ENCODE measurements around the gene RGPD5.
"Not testable (repeated sequence)": the region's sequence is repeated elsewhere in the genome, so short reads cannot be mapped to it uniquely, and the experiment has no call there.

RGPD5 gene

GRCh38 chr2:109794074-109794737 lies at the start of gene RGPD5:
Gene RGPD5 (plus strand): TSS chr2:109794305. CDS start chr2:109794466, 161 bp downstream.
- not testable (repeated sequence) for DNase-seq

DNA sequence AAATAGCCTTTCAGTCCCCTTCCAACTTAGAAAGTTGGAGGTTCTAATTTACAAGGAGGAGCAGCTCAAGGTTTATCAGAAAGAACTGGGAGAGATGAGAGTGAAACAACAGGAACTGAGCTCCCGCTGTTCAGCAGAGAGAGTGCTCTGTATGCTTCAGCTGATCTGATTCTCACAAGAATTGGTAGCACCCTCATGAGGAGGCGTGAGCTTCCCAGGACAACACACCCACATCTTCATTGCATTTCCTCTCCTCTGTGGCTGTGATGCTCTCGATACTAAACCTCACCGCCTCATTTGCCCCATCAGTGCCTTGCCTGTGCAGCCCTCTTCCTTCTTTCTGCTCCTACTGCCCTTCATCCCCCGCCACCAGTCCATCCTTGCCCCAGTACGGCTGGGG lies 42.5 kb upstream of the RGPD5 start:
- not testable (repeated sequence) for DNase-seq

DNA sequence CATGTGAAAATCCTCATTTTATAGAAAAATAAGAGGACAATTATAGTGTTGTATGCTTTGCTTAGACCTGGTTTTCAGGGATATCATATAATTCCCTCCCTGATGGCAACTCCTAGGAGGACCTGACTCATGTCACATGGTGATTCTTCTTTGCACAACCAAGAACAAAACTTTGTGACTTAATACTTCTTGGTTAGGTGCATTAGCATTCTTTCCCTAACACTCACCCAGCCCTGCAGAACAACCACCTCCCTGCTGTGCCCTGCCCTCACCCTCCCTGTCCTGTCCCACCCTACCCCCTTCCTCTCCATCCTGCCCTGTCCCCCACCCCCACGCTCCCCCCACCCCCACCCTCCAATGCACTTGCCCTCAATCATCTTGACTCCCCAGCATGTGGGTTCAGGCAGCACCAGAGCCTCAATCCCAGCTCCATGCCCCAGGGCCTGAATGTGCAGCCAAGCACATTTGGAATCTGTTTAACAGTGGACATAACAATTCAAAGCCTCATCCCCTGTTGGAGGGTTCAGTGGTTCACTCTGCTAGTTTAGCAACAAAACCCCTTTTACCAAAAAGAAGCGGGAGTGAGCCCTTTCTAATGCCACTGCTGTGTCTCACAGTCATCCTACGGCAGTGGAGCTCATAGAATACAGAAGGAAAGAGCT lies 36.8 kb upstream of the RGPD5 start:
- DNase-seq = not testable (repeated sequence)

DNA sequence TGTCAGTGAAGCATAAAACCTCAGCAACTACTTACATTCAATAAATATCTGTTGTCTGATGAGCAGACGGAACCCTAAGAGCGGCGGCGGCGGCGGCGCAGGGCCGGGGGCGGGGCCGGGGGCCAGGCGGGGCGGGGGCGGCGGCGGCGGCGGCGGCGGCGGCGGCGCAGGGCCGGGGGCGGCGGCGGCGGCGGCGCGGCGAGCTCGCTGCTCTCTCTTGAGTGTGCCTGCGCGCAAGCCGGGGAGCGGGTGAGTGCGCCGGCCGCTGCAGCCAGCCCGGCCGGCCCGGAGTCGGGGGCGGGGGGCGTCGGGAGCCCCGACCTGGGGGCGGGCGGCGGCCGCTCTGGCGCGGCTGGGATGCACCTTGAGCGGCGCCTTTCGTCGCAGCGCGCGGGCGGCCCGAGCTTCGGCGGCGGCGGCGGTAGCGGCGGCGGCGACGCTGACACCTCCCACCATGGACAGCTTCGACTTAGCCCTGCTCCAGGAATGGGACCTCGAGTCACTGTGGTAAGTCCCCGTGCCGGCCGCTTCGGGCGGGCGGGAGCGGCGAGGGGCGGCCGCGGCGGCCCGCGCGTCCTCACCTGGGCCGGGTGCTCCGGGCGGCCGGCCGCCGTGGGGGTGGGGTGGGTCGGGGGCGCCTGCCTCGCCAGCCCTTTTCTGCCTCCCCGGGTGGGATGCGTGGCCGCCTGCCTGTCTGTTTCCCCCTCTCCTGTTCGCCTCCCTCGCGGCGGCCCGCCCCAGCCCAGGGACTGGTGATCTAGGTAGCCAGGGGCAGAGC lies 33.7 kb upstream of the RGPD5 start:
- not testable (repeated sequence) for DNase-seq

DNA sequence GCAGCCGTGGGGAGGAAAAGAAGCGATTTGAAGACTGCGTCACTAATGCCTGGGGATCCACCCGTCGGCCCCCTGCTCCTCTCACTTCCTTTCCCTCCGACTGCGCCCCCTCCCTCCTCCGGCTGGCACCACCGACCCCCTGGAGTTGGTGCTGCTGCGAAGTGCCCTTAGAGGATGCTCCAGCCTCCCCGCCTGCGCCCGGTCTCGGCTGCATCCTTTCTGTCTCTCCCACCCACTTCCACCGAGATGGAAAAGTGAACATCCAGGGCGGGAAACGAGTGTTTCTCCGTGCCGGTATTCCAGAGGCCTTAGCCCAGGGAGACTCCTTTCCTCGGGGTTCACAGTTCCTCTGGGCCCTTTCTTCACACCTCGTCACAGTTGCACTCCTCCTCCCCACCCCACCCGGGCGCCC lies 33.1 kb upstream of the RGPD5 start:
- DNase-seq = not testable (repeated sequence)

- DNase-seq = not testable (repeated sequence)
These were observed 32.1 kb upstream of the RGPD5 start for GRCh38 chr2:109761976-109762375.

DNA sequence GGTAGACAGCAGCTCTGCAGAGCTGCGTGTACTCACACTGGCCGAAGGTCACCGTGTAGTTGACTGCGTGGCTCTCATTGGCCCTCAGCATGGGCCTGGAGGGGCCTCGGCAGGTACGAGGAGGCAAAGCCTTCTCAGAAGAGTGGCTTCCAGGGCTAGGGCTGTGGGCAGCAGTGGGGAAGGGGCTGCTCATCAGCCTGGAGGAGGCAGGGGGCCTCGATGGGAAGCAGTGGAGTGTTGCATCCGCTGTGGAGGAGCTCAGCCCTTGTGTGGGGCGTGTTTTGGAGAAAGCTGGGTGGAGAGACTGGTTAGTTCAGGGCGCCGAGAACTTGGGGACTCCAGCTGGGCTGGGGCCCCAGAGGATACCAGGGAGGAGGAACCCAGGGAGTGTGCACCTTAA lies 28.0 kb upstream of the RGPD5 start:
- DNase-seq = not testable (repeated sequence)

- not testable (repeated sequence) for DNase-seq
These were observed 27.1 kb upstream of the RGPD5 start for GRCh38 chr2:109766886-109767578.

DNA sequence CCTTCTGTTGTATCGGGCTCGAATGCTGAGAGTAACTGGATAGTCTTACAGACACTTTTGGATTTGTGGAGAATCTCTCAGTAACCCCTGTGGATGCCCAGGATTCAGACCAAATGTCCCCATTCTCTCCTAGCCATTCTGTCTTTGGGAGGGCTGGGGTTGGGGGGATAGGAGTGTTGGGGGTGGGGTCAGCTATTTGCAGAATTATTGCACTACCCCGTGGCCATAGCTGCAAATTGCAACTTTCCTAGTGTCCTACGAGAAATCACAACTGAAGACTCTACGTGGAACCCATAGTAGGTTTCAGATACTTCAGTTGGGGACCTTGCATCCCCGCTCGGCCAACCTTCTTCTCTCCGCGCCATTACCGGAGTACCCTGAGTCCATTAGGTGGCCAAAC lies 25.2 kb upstream of the RGPD5 start:
- not testable (repeated sequence) for DNase-seq

GRCh38 chr2:109779118-109779517 lies 15.0 kb upstream of the RGPD5 start:
- not testable (repeated sequence) for DNase-seq

- DNase-seq = not testable (repeated sequence)
These were observed 12.8 kb upstream of the RGPD5 start for GRCh38 chr2:109781147-109781816.

- not testable (repeated sequence) for DNase-seq
These were observed 11.6 kb upstream of the RGPD5 start for GRCh38 chr2:109782446-109782993.

GRCh38 chr2:109791530-109792279 lies 2.4 kb upstream of the RGPD5 start:
- DNase-seq = not testable (repeated sequence)

DNA sequence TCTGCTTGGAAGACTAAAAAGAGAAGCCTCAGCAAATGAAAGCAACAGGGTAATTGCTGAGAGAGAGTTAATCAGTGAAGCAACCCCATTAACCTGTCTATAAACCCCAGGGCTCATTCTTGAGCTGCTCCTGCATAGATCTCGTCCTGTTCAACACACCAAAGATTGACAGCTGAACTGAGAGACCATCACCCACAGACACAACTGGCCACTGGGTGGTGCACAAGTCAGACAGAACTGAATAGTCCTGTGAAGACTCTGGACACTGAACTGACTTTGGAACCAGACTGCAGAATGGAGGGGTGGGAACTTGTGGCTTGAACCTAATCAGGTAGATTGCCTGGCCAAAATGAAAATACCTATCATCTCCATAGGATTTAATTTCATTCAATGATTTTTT lies 1.4 kb upstream of the RGPD5 start:
- not testable (repeated sequence) for DNase-seq

DNA sequence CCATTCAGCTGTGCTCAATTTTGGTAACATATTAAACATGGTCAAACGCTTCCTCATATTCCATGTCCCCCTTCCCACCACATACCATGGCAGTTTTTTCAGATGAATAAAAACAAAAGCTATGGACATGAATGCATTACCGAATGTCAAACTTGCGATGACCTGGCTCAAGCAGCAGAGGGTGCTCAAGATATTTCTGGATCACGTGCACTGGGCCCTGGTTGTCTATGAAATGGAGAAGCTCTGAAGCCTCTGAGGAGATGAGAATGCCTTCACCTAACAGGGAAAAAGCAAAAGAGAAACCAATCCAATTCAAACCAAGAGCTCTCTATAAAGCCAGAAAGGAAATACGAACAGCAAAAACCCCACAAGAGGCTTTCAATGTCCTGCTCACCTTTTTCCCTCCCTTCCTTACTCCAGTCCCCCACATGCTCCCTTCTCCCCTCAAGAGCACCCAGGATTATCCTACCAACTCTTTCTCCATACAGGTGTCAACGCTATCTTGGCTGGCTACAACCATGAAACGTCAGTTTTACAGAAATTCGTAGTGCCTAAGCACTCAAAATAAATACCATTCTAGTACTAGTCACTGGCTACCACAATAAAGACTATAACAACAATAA lies 77.1 kb downstream of the RGPD5 start:
- DNase-seq = not testable (repeated sequence)

DNA sequence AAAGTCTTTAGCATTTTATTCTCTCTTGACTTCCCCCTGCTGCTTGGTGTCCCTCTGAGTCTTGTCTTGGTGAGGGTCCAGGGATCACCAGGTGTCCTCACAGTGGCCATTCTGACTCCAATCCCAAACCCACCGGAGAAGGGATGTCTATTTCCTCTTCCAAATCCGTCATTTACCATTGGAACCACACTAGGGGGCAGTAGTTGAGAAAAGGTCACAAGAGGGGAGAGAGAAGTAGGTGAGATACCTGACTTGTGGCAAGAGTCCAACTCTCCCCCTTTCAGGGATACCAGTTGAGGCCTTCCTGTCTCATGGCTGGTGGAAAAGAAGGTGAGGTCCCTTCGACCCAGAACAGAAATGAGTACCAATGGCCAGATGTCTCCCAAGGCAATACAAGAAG lies 82.5 kb downstream of the RGPD5 start:
- DNase-seq = not testable (repeated sequence)

GRCh38 chr2:109882112-109882511 lies 88.0 kb downstream of the RGPD5 start:
- DNase-seq = not testable (repeated sequence)

DNA sequence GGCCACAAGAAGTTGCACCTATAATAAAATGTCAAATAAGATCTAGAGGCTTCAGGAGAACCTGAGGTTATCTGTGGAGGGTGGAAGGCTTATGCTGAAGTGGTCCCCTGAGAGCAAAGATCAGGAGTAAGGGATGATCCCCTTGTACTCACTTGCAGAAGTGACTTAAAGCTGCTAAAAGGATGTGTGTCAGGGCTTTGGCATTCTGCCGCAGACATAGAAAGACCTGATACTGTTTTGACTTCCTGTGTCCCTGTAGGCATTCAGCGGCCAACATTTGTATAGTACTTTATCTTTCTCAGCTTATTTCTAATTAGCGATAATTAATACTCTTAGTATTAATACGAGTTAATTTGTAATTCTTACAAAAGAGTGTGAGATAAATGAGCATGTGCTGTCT lies 94.3 kb downstream of the RGPD5 start:
- DNase-seq = not testable (repeated sequence)

- not testable (repeated sequence) for DNase-seq
These were observed 95.8 kb downstream of the RGPD5 start for GRCh38 chr2:109889909-109890308.

DNA sequence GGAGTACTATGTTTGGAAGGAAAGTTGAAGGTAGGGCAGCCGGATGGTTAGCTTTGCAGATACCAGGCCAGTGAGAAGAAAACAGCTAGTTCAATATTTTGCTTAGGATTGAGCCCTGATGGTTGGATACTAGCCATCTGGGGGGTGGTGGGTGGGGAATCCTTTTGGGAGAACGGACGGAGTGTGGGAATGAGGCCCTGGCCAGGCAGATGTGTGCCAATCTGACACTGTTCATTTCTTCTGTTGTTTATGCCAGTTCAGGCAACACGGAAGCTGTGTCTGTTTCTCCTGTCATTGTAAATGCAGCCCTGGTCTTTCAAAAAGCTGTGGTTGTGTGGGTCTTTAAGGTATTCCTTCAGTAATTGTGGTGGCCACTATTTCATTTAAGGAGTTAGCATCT lies 96.9 kb downstream of the RGPD5 start:
- not testable (repeated sequence) for DNase-seq

GRCh38 chr2:109893736-109894135 lies 99.6 kb downstream of the RGPD5 start:
- not testable (repeated sequence) for DNase-seq

All from NCI-H1694 (cell line).